Fibroblast of lung (primary cell): Measurements from ENCODE around the gene RAP1GAP2. TPM values are rescaled to one million over a fixed set of nuclear protein-coding genes. Genes with fewer than 3 reads are reported as not detected.

ENCODE experiments used
- DNase-seq, 2 donors: peaks; one replicate each; pipeline versions ENCODE4 v3.0.0 to v3.0.0-alpha.2; 2010; ENCODE audit warnings: low read depth in 2 of 2
- H2AFZ ChIP-seq: 2 replicates; pipeline ENCODE4 v1.5.1; 2012; ENCODE audit warnings: low read length, control low read depth, inconsistent platforms
- H3K27ac ChIP-seq: 2 replicates; pipeline ENCODE4 v1.5.1; 2011; ENCODE audit warnings: low read length, control low read depth; ENCODE audit not compliant: insufficient read depth
- H3K27me3 ChIP-seq: 2 replicates; pipeline ENCODE4 v1.5.1; 2011; ENCODE audit warnings: mild to moderate bottlenecking, low read length; ENCODE audit not compliant: control insufficient read depth, insufficient read depth
- H3K36me3 ChIP-seq: 2 replicates; pipeline ENCODE4 v1.5.1; 2011; ENCODE audit warnings: low read length; ENCODE audit not compliant: control insufficient read depth, insufficient read depth
- H3K4me1 ChIP-seq: 2 replicates; pipeline ENCODE4 v1.5.1; 2011; ENCODE audit warnings: low read length; ENCODE audit not compliant: control insufficient read depth, insufficient read depth; ENCODE audit errors: extremely low read depth
- H3K4me2 ChIP-seq: 2 replicates; pipeline ENCODE4 v1.5.1; 2011; ENCODE audit warnings: low read length, control low read depth; ENCODE audit not compliant: insufficient read depth; ENCODE audit errors: extremely low read depth
- H3K4me3 ChIP-seq, 4 experiments: fragments of 200-600 bp in 1 of 4; sonication (generic) in 1 of 4; replicated peaks in 1 of 4; 2 replicates each; pipeline ENCODE4 v1.5.1; 2011 to 2016; ENCODE audit warnings: low read length in 4 of 4, low read depth in 3 of 4, mild to moderate bottlenecking in 3 of 4, control low read depth in 2 of 4, inconsistent platforms in 1 of 4, mixed read lengths in 1 of 4; ENCODE audit not compliant: insufficient read depth in 1 of 4; ENCODE audit errors: control extremely low read depth in 1 of 4
- H3K79me2 ChIP-seq: 2 replicates; pipeline ENCODE4 v1.5.1; 2012; ENCODE audit warnings: mild to moderate bottlenecking, low read length, inconsistent platforms; ENCODE audit not compliant: control insufficient read depth, insufficient read depth
- H3K9ac ChIP-seq: 2 replicates; pipeline ENCODE4 v1.5.1; 2011; ENCODE audit warnings: mild to moderate bottlenecking, low read length, control low read depth; ENCODE audit not compliant: insufficient read depth
- H3K9me3 ChIP-seq: 2 replicates; pipeline ENCODE4 v1.5.1; 2012; ENCODE audit warnings: low read depth, low read length; ENCODE audit not compliant: control insufficient read depth, insufficient read depth
- H4K20me1 ChIP-seq: 2 replicates; pipeline ENCODE4 v1.5.1; 2011; ENCODE audit warnings: low read length; ENCODE audit not compliant: control insufficient read depth, insufficient read depth; ENCODE audit errors: extremely low read depth
- EZH2 ChIP-seq: IDR thresholded peaks from 2 replicates; pipeline ENCODE4 v1.5.1; 2012; ENCODE audit warnings: low read length, control low read depth, mild to moderate bottlenecking; ENCODE audit errors: missing control alignments
- polyA plus RNA-seq, 2 donors: library from polyadenylated mRNA; depleted of rRNA in 1 of 2; stranded (reverse) in 1 of 2; unstranded in 1 of 2; fragments of >200 nt; gene quantifications; 2 replicates each; pipeline ENCODE4 v1.2.1, GENCODE V29; 2011 to 2012; ENCODE audit warnings: missing spikeins in 1 of 2
- total RNA-seq: library from RNA; depleted of rRNA; stranded (reverse); fragments of >200 nt; gene quantifications from 2 replicates; pipeline ENCODE4 v1.2.1, GENCODE V29; 2014
- TF ChIP-seq, protein P1 (sequence below), 2 donors: IDR thresholded peaks in 1 of 2; conservative IDR thresholded peaks in 1 of 2; 1 replicate in 1 of 2; 2 replicates in 1 of 2; pipeline ENCODE4 v1.5.1; 2011 to 2012; ENCODE audit warnings: low read length in 2 of 2, control low read depth in 1 of 2, inconsistent platforms in 1 of 2, low read depth in 1 of 2, mild to moderate bottlenecking in 1 of 2

RAP1GAP2 gene
- total and polyA plus RNA-seq, 2 donors (not counting 1 experiment from before 2014, with no cell fraction given): 0.33 to 0.99 TPM

DNA sequence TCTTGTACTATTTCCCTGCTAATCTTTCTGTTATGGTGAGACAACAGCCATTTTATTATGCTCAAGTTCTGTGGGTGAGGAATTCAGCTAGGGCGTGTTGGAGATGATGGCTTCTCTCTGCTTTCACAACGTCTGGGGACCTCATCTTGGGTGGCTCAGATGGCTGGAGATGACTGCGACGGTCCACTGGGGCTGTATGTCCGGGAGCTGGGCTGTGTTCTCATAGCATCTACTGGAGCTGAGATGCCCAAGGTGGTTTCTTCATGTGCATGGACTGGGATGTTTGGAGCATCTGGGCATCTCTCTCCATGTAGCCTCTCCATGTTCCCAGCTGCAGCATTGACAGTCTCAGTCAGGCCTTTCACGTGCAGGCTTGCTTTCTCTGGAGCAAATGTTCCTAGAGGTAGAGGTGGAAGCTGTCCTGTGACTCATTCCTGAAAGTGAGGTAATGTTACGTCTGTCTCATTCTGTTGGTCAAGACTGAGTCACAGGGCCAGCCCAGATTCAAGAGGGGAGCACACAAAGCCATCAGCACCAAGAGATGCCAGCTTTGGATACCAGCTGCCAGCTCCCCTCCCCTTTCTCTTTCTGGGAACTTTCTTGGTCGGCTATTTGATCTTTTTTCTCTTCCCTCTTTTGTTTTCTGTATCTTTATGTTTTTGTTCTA lies 96.2 kb downstream of the RAP1GAP2 start:
- no peaks in the 10 kb centered on the region for H4K20me1 ChIP-seq
- DNase-seq: peak; percentile 85 to 92
- H3K4me2 ChIP-seq: no peak overlapping the region
- H3K9me3 ChIP-seq: no peaks in the 10 kb centered on the region
- no peak overlapping the region for H3K27ac ChIP-seq
- H2AFZ ChIP-seq: no peak overlapping the region
- H3K4me3 ChIP-seq: no peak overlapping the region
- no peaks in the 10 kb centered on the region for H3K27me3 ChIP-seq
- H3K36me3 ChIP-seq: no peaks in the 10 kb centered on the region
- H3K9ac ChIP-seq: no peak overlapping the region
- H3K79me2 ChIP-seq: no peaks in the 10 kb centered on the region
- no peak for TF ChIP-seq EZH2
- TF ChIP-seq, protein P1, sequence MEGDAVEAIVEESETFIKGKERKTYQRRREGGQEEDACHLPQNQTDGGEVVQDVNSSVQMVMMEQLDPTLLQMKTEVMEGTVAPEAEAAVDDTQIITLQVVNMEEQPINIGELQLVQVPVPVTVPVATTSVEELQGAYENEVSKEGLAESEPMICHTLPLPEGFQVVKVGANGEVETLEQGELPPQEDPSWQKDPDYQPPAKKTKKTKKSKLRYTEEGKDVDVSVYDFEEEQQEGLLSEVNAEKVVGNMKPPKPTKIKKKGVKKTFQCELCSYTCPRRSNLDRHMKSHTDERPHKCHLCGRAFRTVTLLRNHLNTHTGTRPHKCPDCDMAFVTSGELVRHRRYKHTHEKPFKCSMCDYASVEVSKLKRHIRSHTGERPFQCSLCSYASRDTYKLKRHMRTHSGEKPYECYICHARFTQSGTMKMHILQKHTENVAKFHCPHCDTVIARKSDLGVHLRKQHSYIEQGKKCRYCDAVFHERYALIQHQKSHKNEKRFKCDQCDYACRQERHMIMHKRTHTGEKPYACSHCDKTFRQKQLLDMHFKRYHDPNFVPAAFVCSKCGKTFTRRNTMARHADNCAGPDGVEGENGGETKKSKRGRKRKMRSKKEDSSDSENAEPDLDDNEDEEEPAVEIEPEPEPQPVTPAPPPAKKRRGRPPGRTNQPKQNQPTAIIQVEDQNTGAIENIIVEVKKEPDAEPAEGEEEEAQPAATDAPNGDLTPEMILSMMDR (conservative IDR thresholded peaks at IDR 0.05 in 1 of 2, IDR thresholded peaks at IDR 0.05 in 1 of 2; ENCODE audit: low read depth in 1 of 2, low read length in 2 of 2): no peak
- H3K4me1 ChIP-seq: peaks cover 2% of the 10 kb centered on the region

DNA sequence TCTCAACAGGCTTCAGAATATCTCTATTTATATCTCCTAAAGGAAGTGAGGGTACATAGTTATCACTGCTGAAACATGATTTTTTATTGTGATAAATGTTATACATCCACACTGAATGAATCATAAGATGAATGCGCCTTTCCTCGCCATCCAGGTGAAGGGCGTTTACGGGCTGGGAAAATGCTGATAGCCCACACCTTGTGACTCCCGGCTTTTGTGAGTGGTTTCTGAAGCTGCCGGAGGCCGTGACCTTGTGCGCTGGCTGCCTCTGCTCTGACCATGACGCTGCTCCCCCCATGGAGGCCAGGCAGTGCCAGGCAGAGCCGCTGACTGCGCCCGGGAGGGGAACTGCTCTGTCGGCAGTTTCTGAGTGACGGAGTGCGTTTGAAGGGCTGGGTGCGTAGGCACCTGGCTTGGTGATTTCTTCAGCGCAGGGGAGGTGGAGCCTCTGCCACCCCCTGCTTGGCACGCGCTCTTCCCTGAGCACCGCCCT lies 97.2 kb downstream of the RAP1GAP2 start:
- H3K9ac ChIP-seq: no peak overlapping the region
- DNase-seq: peak in 1 of 2 donors; percentile 27
- H3K9me3 ChIP-seq: no peaks in the 10 kb centered on the region
- H3K79me2 ChIP-seq: no peaks in the 10 kb centered on the region
- no peaks in the 10 kb centered on the region for H3K36me3 ChIP-seq
- TF ChIP-seq, protein P1 (conservative IDR thresholded peaks at IDR 0.05 in 1 of 2, IDR thresholded peaks at IDR 0.05 in 1 of 2; ENCODE audit: low read depth in 1 of 2, low read length in 2 of 2): no peak
- no peak for TF ChIP-seq EZH2
- no peak overlapping the region for H3K4me3 ChIP-seq
- H3K4me2 ChIP-seq: no peak overlapping the region
- no peak overlapping the region for H3K27ac ChIP-seq
- no peaks in the 10 kb centered on the region for H3K27me3 ChIP-seq
- H4K20me1 ChIP-seq: no peaks in the 10 kb centered on the region
- peaks cover 2% of the 10 kb centered on the region for H3K4me1 ChIP-seq
- no peak overlapping the region for H2AFZ ChIP-seq

DNA sequence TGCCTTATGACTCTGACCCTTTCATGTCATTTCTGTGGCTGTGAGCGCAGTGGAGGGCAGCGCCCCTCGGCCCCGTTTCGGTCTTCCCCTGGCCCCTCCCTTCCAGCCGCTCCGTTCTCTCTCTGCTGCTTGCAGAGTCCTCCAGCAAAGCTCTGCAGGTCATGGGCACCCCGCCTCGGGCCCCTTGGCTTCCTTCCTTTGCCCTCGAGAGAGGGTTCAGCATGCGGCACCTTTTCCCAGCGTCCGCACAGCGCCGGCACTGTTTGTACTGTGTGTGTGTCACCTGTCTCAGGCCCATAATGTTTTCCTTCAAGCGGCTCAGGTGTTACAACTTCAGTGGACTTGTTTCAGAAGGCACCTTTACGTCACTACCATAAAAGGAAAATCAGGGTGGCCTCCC lies 98.5 kb downstream of the RAP1GAP2 start:
- Histone ChIP-seq H3K4me2 (no peak overlapping the region), H3K9ac (no peak overlapping the region), H3K27ac (no peak overlapping the region), H3K9me3 (no peaks in the 10 kb centered on the region), H3K27me3 (no peaks in the 10 kb centered on the region), H3K4me3 (no peak overlapping the region), H3K36me3 (no peaks in the 10 kb centered on the region), H3K4me1 (peaks cover 2% of the 10 kb centered on the region), H3K79me2 (no peaks in the 10 kb centered on the region), H4K20me1 (no peaks in the 10 kb centered on the region), H2AFZ (no peak overlapping the region)
- DNase-seq: no peak
- no peak for TF ChIP-seq EZH2
- TF ChIP-seq, protein P1 (conservative IDR thresholded peaks at IDR 0.05 in 1 of 2, IDR thresholded peaks at IDR 0.05 in 1 of 2; ENCODE audit: low read depth in 1 of 2, low read length in 2 of 2): no peak
